CD4-positive, alpha-beta T cell treated with Interferon gamma for 1 hour (primary cell): ENCODE results near the gene FAM81B.
"Not testable (repeated sequence)": the region's sequence is repeated elsewhere in the genome, so short reads cannot be mapped to it uniquely, and the experiment has no call there.

Experiments used
- DNase-seq: peaks from one replicate; pipeline ENCODE4 v3.0.0-alpha.2; 2020

Gene FAM81B, protein sequence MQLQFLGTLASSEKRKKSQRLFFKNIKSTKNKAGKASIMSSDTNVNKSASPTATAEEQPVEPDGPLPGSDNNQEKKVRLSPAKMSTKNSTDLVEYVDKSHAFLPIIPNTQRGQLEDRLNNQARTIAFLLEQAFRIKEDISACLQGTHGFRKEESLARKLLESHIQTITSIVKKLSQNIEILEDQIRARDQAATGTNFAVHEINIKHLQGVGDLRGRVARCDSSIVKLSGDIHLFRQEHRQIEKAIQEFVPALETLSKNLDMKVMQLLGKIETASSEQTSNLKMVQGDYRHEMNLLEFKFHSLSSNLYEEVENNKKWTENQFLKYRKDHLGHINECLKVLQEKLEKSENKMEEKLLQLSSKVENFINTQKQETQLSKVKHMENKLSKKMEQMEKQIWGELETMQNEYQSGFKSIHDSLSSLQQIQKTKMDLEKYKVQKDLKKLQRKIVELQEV

DNA sequence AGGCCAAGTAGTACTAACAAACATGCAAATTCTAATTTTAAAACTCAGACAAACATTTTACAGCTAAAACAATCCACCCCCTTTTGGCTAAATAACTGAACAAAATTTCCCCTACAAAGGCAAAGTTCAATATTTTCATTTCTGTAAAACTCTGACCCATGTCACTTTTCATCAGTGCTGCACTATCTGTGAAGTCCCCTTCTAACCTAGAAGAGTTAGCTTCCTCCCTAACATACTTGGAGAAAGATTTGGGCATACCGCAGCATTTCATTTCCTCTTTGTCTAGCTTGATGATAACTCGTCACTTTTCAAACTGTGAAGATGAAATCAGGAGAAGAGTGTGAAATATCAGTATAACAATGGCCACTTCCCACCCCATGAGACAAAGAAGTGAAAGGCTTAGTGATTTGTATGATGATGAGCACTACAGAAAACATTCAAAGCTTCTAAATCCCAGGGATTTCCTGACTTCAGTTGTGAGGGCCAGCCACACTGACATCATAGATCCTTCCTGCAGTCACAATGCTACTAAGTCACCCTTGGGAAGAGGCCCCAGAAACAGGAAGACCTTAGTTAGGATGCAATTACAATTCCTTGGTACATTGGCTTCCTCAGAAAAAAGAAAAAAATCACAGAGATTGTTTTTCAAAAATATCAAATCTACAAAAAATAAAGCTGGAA is at the start of gene FAM81B:
Gene FAM81B, plus strand, starts transcription at position 555 of the 681 bp plus-strand sequence. Its CDS starts 24 bp downstream, at position 579.
- no peak for DNase-seq

DNA sequence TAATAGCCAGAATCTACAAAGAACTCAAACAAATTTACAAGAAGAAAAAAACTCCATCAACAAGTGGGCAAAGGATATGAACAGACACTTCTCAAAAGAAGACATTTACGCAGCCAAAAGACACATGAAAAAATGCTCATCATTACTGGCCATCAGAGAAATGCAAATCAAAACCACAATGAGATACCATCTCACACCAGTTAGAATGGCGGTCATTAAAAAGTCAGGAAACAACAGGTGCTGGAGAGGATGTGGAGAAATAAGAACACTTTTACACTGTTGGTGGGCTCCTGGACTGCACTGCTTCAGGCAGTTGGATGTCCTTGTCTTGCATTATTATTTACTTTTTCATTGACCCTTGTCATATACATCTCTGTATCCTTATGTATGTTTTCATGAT is 49.7 kb upstream of the FAM81B start:
- not testable (repeated sequence) for DNase-seq

DNA sequence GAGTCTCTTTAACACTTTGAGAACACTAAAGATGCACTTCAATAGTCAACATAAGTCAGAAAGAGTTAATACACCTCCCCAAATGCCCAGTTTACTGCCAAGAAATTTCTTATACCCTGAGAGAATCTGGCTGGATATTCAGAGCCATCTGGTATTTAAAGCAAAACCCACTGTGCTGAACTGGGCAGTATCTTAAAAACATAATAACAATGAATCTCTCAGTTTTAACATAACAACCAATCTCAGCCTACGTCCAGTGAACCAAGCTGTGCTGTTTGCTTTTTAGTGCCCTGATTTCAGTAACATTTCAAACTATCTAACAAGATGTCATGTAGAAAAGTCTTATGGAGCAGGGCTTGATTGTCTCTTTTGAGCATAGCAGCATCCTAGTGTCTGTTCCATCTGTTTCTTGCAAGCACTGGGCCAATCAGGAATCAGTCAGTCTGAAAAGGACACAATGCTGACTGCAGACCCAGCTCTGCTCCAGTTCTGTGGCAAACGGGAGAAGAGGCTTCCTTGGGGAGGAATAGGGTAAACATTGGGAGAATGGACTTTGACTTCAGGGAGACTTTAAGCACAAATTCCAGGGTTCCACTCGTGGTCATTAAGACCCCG is 43.6 kb upstream of the FAM81B start:
- no peak for DNase-seq

DNA sequence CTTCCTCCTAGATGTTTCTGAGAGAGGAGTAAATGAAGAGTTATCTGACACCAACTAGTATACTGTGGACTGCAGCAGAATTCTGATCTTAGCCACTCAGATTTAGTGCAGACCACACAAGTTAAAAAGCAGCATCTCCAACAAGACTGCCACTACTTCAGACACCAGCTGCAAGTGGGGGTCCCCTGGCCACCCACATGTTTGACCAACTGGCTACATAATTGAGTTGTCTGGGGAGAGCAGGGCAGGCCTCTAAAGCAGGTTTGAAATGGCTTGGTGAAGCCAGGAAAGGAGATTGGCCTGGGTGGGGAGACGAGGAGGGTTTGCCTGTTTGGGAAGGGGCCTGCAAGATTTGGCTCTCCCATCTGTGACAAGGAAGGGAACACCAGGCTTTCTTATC is 40.5 kb upstream of the FAM81B start:
- no peak for DNase-seq

DNA sequence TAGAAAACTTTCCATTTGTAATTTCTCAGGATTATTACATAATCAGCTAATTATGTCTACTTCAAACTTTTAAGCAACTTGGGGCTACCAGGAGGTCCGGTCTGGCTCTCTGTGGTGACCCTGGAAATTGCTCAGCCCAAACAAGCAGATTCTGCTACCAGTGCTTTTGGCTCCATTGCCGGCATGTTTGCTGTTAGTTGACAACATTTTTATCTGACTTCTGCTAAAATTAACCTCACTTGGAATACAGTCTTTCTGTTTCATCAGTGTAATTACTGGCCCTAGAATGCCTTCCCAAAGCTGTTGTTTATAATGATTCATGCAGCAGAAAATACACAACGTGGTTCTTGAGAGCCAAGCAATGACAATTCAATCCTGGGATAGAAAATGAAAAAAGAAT is 38.5 kb upstream of the FAM81B start:
- no peak for DNase-seq

DNA sequence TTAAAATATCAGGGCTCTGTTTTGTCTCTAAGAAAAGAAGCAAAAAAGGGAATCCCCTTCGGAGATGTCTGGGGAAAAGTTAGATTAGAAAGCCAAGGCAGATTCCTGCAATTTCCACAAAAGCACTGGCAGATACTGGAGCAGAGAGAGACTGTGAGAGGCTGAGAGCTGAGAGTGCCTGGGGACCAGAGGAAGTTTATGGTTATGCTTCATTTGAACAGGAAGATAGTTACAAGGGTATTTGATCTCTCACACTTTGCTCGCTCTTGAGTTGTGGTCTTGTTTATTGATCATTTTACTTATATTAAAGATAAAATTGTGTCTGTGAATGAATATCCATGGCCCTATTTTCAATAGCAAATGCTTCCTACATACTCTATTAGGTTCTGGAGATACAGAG is 32.8 kb upstream of the FAM81B start:
- DNase-seq: no peak

DNA sequence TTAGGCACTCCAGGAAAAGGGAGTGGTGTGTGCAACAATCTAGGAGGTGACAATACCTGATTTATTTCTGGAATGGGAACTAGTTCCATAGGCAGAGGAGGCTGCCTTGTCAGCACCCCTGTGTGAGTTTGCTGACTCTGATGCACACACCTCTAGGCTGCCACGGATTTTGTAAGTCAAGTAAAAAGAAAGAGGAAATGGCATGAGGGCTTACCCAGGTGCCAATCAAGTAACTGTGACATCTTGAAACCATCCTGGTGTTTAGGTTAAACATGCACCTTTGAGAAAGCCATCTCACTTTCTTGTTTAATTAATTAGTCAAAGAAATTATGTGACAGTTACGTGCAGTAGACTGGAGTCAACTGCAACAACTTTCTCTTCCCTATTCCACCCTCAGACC is 32.3 kb upstream of the FAM81B start:
- no peak for DNase-seq

DNA sequence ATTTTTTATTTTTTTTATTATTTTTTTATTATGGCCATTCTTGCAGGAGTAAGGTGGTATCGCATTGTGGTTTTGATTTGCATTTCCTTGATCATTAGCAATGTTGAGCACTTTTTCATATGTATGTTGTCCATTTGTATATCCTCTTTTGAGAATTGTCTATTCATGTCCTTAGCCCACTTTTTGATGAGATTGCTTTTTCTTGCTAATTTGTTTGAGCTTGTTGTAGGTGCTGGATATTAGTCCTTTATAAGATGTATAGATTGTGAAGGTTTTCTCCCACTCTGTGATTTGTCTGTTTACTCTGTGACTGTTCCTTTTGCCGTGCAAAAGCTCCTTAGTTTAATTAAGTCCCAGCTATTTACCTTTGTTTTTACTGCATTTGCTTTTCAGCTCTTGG is 30.5 kb upstream of the FAM81B start:
- DNase-seq: not testable (repeated sequence)

DNA sequence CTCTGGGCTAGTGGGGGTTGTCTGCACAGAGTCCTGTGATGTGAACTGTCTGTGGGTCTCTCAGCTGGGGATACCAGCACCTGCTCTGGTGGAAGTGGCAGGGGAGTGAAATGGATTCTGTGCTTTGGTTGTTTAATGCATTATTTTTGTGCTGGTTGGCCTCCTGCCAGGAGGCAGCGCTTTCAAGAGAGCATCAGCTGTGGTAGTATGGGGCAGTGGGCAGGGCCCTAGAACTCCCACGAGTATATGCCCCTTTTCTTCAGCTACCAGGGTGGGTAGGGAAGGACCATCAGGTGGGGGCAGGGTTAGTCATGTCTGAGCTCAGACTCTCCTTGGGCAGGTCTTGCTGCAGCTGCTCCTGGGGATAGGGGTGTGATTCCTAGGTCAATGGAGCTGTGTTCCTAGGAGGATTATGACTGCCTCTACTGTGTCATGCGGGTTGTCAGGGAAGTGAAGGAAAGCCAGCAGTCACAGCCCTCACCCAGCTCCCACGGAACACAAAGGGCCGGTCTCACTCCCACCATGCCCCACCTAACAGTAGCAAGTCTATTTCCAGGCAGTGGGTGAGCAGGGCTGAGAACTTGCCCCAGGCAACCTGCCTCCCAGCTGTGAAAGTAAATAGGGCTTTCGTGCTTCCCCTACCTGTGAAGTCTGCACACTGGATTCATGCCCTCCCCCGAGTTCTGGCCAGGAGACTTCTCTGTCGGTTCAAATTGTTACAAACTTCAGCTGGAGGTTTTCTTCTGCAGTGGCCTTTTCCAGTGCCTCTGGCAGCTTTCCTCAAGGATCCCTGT is 25.7 kb upstream of the FAM81B start:
- no peak for DNase-seq

DNA sequence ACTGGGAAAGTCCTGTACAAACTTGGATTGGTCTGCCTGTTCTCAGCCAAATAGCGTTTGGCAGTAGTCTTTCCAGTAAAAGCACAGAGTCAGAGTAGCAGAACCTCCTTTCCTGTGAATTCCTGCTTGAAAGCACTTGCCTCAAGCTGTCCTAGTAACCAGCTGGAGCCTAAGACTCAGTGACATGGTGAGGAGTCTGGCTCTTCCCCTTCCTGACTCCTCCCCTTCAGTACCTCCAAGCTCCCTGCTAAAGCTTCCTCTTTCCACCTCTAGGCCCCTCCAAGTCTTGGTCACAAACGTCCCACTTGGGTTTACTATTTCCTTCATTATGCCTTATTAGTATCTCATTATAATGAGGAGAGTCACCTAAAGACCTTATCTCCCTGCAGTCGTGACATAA is 21.4 kb upstream of the FAM81B start:
- DNase-seq: no peak

DNA sequence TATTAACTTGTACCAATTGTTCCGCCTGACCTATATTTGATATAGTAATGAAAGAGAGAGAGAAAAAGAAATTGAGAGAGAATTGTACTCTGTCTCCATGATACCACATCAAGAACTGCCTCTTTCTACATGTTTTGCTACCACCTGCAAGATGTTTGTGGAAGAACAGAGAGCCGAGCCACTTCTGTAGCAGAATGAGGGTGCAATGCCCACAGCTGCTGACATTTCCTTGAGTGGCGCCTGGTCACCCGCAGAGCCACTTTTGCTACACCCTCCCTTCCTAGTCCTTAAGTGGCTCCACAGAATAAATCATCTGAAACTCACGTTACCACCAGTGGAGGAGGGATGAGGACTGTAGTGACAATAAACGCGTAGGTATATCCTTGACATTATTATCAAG is 17.1 kb upstream of the FAM81B start:
- no peak for DNase-seq

DNA sequence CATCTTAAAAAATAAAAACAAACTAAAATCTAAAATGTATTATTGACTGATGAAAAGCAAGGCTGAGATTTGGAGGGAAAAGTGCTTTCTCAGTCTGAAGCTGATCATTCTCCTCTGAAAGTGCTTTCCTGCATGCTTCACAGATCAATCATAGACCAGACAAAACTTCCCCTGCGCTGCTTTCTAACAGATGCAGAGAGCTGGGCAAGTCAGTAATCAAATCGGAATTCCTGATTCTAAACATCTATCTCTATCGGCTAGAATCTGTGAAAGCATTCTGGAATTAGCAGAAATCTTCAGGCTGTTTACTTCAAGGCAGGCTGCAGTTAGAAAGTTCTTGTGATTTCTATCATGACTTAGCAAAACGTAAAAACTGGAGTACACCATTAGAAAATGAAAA is 15.6 kb upstream of the FAM81B start:
- DNase-seq: no peak

DNA sequence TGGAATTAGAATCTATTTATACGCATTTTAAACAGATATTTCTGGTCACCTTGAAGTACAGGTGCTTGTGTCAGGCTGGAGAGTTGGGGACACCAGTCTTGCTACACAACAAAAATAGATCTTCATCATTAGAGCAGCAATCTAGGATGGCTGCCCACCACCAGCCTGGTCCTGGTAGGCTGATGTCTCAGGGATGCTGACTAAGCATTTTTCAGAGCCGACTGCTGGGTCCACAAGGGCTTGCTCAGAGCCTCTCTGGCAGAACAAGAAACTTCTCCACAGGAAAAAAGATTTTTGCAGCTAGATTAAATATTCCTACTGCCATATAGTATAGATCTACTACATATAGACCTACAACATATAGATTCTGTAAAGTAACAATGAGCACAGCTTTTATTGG is 12.0 kb upstream of the FAM81B start:
- DNase-seq: no peak

DNA sequence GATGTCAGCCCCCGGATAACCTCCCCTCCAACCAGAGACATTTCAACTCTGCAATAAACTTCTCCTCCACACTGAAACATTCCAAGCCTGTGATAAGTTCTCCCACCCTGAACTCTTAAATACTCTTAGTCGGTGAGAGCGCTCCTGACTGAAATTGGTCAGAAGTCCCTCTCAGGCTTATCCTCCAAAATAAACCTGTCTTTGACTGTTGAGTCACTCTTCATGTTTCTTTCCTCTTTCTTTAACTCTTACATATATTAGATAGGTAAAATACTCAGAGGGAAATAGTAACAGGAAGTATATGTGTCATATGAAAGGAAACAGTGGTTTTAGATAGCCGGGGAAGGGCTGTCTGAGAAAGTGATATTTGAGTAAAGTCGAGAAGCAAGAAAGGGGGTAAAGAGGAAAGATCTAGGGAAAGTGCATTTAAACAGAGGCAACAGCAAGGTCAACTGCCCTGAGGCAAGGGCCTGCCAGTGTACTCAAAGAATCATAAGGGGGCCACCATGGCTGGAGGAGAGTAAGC is 11.0 kb upstream of the FAM81B start:
- no peak for DNase-seq

DNA sequence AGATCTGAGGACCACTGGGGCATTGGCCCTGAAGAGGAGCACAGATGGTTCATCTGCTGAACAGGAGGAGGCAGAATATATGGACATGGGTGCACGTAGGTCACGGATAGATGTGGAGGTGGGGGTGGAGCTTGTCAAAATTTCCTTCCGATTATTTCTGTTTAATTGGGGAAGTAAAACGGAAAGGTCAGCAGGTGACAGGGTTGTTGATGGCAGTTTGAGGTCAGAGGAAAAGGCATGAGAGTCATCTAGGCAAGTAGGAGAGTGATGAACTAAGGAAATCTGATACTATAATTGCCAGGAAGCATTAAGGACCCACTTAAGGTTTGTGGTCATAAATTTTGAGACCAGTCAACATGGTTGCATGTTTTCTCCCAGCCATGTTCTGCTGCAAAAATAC is 8.4 kb upstream of the FAM81B start:
- DNase-seq: no peak

DNA sequence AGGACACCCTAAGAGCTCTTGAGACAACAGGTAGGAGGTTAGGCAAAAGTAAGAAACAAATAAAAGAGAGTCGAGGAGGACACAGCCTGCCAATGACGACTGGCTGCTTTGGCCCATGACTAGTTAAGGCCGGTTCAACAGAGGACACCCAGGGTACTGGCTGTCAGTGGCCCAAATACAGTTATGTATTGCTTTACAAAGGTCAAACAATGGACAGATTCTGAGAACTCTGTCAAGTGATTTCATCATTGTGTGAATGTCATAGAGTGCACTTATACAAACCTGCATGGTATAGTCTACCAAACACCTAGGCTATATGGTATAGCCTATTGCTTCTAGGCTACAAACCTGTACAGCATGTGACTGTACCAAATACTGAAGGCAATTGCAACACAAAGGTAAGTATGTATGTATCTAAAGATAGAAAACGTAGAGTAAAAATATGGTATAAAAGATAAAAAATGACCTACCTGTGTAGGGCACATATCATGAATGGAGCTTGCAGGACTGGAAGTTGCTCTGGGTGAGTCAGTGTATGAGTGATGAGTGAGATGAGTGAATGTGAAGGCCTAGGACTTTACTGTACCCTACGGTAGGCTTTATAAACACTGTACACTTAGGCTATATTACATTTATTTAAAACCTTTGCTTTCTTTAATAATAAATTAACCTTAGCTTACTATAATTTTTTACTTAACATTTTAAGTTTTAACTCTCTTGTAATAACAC is 6.5 kb upstream of the FAM81B start:
- DNase-seq: no peak

DNA sequence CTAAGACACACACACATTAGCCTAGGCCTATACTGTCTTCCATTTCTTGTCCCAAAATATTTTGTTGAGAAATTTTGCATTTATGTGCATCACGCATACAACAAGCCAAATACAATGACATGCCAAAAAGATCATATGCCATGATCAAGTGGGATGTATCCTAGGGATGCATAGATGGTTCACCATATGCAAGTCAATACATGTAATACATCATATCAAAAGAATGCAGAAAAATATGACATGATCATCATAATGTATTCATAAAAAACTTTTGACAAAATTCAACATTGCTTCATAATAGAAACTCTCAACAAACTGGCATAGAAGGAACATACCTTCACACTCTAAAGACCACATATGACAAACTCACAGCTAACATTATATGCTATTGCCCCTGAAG is 5.8 kb upstream of the FAM81B start:
- no peak for DNase-seq

DNA sequence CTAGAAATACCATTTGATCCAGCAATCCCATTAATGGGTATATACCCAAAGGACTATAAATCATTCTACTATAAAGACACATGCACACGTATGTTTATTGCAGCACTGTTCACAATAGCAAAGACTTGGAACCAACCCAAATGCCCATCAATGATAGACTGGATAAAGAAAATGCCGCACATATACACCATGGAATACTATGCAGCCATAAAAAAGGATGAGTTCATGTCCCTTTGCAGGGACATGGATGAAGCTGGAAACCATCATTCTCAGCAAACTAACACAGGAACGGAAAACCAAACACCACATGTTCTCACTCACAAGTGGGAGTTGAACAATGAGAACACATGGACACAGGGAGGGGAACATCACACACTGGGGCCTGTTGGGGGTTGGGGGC is 799 bp downstream of the FAM81B start:
- not testable (repeated sequence) for DNase-seq

DNA sequence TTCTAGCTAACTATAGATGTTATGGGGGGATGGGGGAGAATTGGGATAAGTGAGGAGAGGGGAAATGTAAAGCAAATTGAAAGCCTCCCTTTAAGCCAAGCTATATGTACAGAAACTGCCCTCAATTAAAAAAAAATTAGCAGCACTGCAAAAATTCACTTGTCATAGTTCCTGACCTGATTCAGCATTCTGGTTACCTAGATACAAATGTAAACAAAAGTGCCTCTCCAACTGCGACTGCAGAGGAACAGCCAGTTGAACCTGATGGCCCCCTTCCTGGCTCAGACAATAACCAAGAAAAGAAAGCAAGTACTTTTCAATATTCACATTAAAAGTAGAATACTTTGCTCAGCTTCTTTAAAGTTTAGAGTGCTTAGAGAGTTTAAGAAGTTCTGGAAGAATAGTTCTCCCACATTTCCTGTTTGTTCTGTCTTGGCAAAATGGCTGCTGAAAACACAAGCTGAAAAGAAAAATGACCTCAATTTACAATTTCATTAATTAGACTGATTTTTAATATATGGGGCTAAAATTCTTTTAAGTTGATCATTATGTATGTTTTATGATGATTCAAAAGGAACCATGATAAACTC is 1.5 kb downstream of the FAM81B start:
- no peak for DNase-seq

DNA sequence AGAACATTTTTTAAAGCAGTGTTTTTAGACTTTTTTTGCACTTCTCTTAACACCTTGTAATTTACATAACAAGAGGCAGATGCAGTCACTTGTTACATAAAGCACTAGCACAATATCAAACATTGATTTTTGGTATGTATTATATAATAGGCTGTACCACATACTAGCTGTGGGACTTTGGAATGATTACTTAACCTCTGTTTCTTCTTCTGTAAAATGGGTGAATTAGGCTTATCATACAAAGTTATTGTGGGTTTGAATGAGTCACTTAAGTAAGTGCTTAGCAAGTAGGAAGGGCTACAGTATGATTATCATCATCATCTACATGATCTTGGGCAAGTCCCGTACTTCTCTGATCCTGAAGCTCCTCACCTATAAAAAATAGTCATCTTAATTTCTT is 2.1 kb downstream of the FAM81B start:
- no peak for DNase-seq

DNA sequence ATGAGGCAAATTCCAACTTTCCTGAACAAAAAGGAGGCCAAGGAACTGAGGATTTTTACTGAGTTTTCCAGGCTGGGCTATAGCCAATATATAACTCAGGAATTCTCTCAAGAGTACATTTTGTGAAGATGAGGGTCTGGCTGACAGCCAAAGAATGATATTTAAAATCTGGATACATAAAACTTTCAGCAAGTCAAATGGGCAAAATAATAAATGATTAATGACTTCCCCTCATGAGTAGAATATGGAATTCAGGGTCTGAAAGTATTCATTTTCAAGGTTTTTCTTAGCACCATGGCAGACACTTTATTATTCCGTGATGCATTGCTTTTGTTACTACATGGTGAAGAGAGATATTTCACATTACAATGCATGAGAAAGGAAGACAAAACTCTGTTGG is 7.8 kb downstream of the FAM81B start:
- no peak for DNase-seq

DNA sequence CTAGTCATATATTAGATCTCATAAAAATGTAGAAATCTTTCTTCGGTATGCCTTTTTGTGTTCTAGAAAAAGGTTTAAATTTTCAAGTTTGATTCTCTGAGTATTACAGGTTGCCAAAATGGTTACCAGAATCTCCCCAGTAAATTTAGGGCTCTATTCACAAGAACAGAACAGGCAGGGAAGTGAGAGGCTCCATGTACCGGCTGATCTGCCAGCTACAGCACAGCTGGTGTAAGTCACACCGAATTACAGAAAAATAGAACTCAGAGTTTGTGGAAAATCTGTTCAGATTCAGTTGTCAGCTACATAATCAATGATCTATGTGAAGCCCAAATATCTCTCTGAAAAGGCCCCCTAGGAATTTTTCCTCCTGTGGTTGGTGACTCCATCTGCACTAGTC is 10.5 kb downstream of the FAM81B start:
- no peak for DNase-seq
